Adrenal gland (tissue), 12 donors: ENCODE measurements around the gene LRRIQ4. TPM values are rescaled to one million over a fixed set of nuclear protein-coding genes. Genes with fewer than 3 reads are reported as not detected.

Experiments used
- DNase-seq, 7 donors: peaks; one replicate each; pipeline ENCODE4 v3.0.0-alpha.2; 2019 to 2020
- H3K27ac ChIP-seq, 5 donors: fragments of 200-600 bp; sonication (generic) in 4 of 5; 1 replicate in 3 of 5; 2 replicates in 2 of 5; pipeline versions ENCODE4 v1.5.1 to v1.8.0; 2016 to 2020; ENCODE audit warnings: mild to moderate bottlenecking in 1 of 5
- H3K27me3 ChIP-seq: fragments of 200-600 bp; 2 replicates; pipeline ENCODE4 v1.8.0; 2021
- H3K36me3 ChIP-seq, 2 donors: fragments of 200-600 bp; replicated peaks in 1 of 2; 1 replicate in 1 of 2; 2 replicates in 1 of 2; pipeline versions ENCODE4 v1.5.1 to v1.8.0; 2018 to 2022
- H3K4me1 ChIP-seq, 2 donors: fragments of 200-600 bp; replicated peaks in 1 of 2; 1 replicate in 1 of 2; 2 replicates in 1 of 2; pipeline versions ENCODE4 v1.5.1 to v1.8.0; 2018 to 2021
- H3K4me3 ChIP-seq, 4 donors: fragments of 200-600 bp; sonication (generic) in 3 of 4; one replicate each; pipeline ENCODE4 v1.5.1; 2016 to 2018
- H3K9me3 ChIP-seq, 3 donors: fragments of 200-600 bp; sonication (generic) in 1 of 3; replicated peaks in 1 of 3; 1 replicate in 2 of 3; 2 replicates in 1 of 3; pipeline versions ENCODE4 v1.5.1 to v1.8.0; 2016 to 2021
- POLR2A ChIP-seq, 2 donors: fragments of 450-650 bp; IDR thresholded peaks; one replicate each; pipeline ENCODE4 v1.6.1; 2017; ENCODE audit warnings: antibody characterized with exemption in 2 of 2, mild to moderate bottlenecking in 2 of 2, moderate library complexity in 1 of 2
- WGBS, 4 donors: extraction: QIAGEN DNeasy Blood & Tissue Kit in 2 of 4; methylation state at CpG; one replicate each; pipeline versions ENCODE4 v1.1.5 to v1.1.7; 2013 to 2017; 5-methylcytosine and 5-hydroxymethylcytosine counted together
- intact Hi-C, 2 donors: fragments of 100-400 bp; cut with DNase I; formaldehyde crosslinking; loops; one replicate each; pipeline versions ENCODE4 v1.14.1 to v1.15.0; 2022 to 2023
- polyA plus RNA-seq, 3 donors: library from polyadenylated mRNA; stranded (reverse); fragments of 200-250 nt in 2 of 3; fragments of 350-450 nt in 1 of 3; fragmentation: Illumina TruSeq in 1 of 3; extraction: RNeasy Lipid Tissue Mini Kit (QIAGEN cat#74804) in 1 of 3; gene quantifications; one replicate each; pipeline ENCODE4 v1.2.3, GENCODE V29; 2013 to 2014
- total RNA-seq, 9 donors: library from RNA; depleted of rRNA in 4 of 9; stranded (reverse); fragments of >200 nt in 4 of 9; fragments of 120-200 nt in 1 of 9; fragmentation: NEBNext Ultra II Directional in 1 of 9; extraction: Animal tissue kit (Norgen Biotek cat#: 25700) in 1 of 9; gene quantifications; one replicate each; pipeline versions ENCODE4 v1.1.0 to v1.2.4, GENCODE V29; 2013 to 2023
- TF ChIP-seq, protein P1 (sequence below), 6 experiments: fragments of 450-650 bp in 4 of 6; fragments of 200-600 bp in 2 of 6; sonication (generic) in 1 of 6; IDR thresholded peaks; 1 replicate in 5 of 6; 2 replicates in 1 of 6; pipeline versions ENCODE4 v1.5.1 to v1.8.0; 2016 to 2021; ENCODE audit warnings: antibody characterized with exemption in 6 of 6, mild to moderate bottlenecking in 2 of 6, moderate library complexity in 1 of 6
- donor health status: healthy with polysubstance abuse.
- donor health status: Bipolar disorder and iron deficiency.
- donor health status: DM: yes; HTN: yes; CAD: no.
- donor health status: DM: no; HTN: no; CAD: no.
- donor health status: DM: no; HTN: no; CAD: no.
- donor health status: DM: yes; HTN: yes; CAD: no.

LRRIQ4 gene
- total and polyA plus RNA-seq, 12 donors: 0.11 to 0.16 (median 0.13) TPM; not detected in 8

DNA sequence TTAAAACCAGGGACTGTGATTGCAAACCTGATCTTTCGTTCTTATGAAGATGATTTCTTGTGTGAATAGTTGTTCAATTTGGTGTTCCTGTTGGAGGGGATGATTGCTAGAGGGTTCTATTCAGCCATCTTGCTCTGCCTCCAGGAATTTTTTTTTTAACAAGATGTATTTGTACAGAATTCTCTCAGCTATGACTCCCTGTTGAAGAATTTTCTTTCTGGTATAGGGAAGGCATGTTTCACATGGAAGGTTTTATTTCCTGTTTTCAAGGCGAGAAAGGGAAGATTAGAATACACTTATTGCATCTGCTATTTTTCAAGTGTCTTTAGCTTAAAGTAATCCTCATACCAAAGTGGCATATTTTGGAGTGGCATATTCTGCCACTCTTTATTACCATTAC lies 5.6 kb downstream of the LRRIQ4 start:
- Histone ChIP-seq H3K27ac (no peak overlapping the region), H3K4me3 (no peak overlapping the region), H3K4me1 (no peaks in the 10 kb centered on the region), H3K36me3 (no peaks in the 10 kb centered on the region), H3K9me3 (peaks cover 0 to 5% (median 0%) of the 10 kb centered on the region in 3 donors), H3K27me3 (no peaks in the 10 kb centered on the region)
- no peak for DNase-seq
- intact Hi-C loops: no loop called here
- WGBS, 4 donors: 68 to 80% (median 72%) methylated on average over 2 of the region's 2 CpGs
- no peak for TF ChIP-seq POLR2A (IDR thresholded peaks at IDR 0.05)
- TF ChIP-seq, protein P1, sequence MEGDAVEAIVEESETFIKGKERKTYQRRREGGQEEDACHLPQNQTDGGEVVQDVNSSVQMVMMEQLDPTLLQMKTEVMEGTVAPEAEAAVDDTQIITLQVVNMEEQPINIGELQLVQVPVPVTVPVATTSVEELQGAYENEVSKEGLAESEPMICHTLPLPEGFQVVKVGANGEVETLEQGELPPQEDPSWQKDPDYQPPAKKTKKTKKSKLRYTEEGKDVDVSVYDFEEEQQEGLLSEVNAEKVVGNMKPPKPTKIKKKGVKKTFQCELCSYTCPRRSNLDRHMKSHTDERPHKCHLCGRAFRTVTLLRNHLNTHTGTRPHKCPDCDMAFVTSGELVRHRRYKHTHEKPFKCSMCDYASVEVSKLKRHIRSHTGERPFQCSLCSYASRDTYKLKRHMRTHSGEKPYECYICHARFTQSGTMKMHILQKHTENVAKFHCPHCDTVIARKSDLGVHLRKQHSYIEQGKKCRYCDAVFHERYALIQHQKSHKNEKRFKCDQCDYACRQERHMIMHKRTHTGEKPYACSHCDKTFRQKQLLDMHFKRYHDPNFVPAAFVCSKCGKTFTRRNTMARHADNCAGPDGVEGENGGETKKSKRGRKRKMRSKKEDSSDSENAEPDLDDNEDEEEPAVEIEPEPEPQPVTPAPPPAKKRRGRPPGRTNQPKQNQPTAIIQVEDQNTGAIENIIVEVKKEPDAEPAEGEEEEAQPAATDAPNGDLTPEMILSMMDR (IDR thresholded peaks at IDR 0.05): no peak

DNA sequence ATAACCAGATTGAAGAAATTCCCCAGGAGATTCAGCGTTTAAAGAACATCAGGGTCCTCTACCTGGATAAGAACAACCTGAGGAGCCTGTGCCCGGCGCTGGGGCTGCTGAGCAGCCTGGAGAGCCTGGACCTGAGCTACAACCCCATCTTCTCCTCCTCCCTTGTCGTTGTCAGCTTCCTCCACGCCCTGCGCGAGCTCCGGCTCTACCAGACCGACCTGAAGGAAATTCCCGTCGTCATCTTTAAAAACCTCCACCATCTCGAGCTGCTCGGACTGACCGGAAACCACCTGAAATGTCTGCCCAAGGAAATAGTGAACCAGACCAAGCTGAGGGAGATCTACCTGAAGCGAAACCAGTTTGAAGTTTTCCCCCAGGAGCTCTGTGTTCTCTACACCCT lies 9.4 kb downstream of the LRRIQ4 start:
- Histone ChIP-seq H3K4me3 (no peak overlapping the region), H3K4me1 (no peaks in the 10 kb centered on the region), H3K36me3 (no peaks in the 10 kb centered on the region), H3K27me3 (no peaks in the 10 kb centered on the region), H3K27ac (no peak overlapping the region), H3K9me3 (no peaks in the 10 kb centered on the region)
- TF ChIP-seq POLR2A (IDR thresholded peaks at IDR 0.05): no peak
- TF ChIP-seq, protein P1 (IDR thresholded peaks at IDR 0.05): no peak
- WGBS, 4 donors: 88 to 95% (median 94%) methylated on average over 15 of the region's 15 CpGs
- no peak for DNase-seq
- intact Hi-C loops: no loop called here

DNA sequence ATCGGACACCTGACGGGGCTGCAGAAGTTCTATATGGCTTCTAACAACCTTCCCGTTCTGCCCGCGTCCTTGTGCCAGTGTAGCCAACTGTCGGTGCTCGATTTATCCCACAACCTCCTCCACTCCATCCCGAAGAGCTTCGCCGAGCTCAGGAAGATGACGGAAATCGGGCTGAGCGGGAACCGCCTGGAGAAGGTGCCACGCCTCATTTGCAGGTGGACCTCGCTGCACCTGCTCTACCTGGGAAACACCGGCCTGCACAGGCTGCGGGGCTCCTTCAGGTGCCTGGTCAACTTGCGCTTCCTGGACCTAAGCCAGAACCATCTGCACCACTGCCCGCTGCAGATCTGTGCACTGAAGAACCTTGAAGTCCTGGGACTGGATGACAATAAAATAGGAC lies 9.9 kb downstream of the LRRIQ4 start:
- H3K27ac ChIP-seq: no peak overlapping the region
- H3K27me3 ChIP-seq: no peaks in the 10 kb centered on the region
- no peaks in the 10 kb centered on the region for H3K36me3 ChIP-seq
- intact Hi-C loops: no loop called here
- DNase-seq: no peak
- H3K4me3 ChIP-seq: no peak overlapping the region
- H3K4me1 ChIP-seq: no peaks in the 10 kb centered on the region
- WGBS, 4 donors: 87 to 93% (median 93%) methylated on average over 18 to 20 of the region's 20 CpGs
- TF ChIP-seq, protein P1 (IDR thresholded peaks at IDR 0.05): no peak
- TF ChIP-seq POLR2A (IDR thresholded peaks at IDR 0.05): no peak
- H3K9me3 ChIP-seq: no peaks in the 10 kb centered on the region

DNA sequence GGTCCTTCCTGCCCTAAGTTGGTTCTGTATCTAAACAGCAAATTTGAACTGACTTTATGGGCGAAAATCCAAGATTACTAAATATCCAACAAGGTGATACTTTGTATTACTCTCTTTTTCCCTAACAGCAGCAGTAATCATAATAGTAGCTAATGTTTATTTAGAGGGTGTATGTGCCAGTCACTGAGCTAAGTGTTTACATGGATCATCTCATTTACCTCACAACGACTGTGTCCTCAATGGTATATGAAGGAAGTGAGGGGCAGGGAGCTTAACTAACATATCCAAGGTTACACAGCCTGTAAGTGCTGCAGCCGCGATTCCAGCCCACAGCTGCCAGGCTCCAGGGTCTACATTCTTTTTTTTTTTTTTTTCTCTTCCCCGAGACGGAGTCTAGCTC lies 10.3 kb downstream of the LRRIQ4 start:
- TF ChIP-seq, protein P1 (IDR thresholded peaks at IDR 0.05): no peak
- no peak for TF ChIP-seq POLR2A (IDR thresholded peaks at IDR 0.05)
- DNase-seq: no peak
- 44 to 57% (median 54%) methylated on average over 6 of the region's 6 CpGs for WGBS, 4 donors
- H3K4me1 ChIP-seq: no peaks in the 10 kb centered on the region
- H3K27ac ChIP-seq: no peak overlapping the region
- H3K27me3 ChIP-seq: no peaks in the 10 kb centered on the region
- no peak overlapping the region for H3K4me3 ChIP-seq
- H3K9me3 ChIP-seq: no peaks in the 10 kb centered on the region
- H3K36me3 ChIP-seq: no peaks in the 10 kb centered on the region
- intact Hi-C loops: no loop called here
